Body of pancreas (tissue), 4 donors: ENCODE results near the gene UST. TPM values are rescaled to one million over a fixed set of nuclear protein-coding genes. Genes with fewer than 3 reads are reported as not detected.
"Not testable (repeated sequence)": the region's sequence is repeated elsewhere in the genome, so short reads cannot be mapped to it uniquely, and the experiment has no call there.

ENCODE experiments used
- ATAC-seq: fragments of 150-250 bp; one replicate; pipeline ENCODE4 v1.9.1; 2016
- DNase-seq, 4 donors: peaks; one replicate each; pipeline ENCODE4 v3.0.0-alpha.2; 2019
- H3K27ac ChIP-seq, 4 donors: fragments of 200-600 bp; sonication (generic); 1 replicate in 3 of 4; 2 replicates in 1 of 4; pipeline versions ENCODE4 v1.5.1 to v1.6.1; 2016 to 2019; ENCODE audit warnings: mild to moderate bottlenecking in 1 of 4, mixed read lengths in 1 of 4, moderate library complexity in 1 of 4
- H3K27me3 ChIP-seq, 2 donors: fragments of 200-600 bp; sonication (generic); one replicate each; pipeline ENCODE4 v1.6.0; 2016; ENCODE audit warnings: mild to moderate bottlenecking in 1 of 2
- H3K36me3 ChIP-seq, 2 donors: fragments of 200-600 bp; sonication (generic); replicated peaks in 1 of 2; 2 replicates each; pipeline ENCODE4 v1.5.1; 2016; ENCODE audit warnings: low read depth in 2 of 2; ENCODE audit not compliant: insufficient read depth in 1 of 2
- H3K4me1 ChIP-seq: fragments of 200-600 bp; sonication (generic); one replicate; pipeline ENCODE4 v1.6.0; 2016
- H3K4me3 ChIP-seq, 2 donors: fragments of 200-600 bp; sonication (generic); 1 replicate in 1 of 2; 2 replicates in 1 of 2; pipeline ENCODE4 v1.5.1; 2016 to 2019
- H3K9me3 ChIP-seq, 3 donors: fragments of 200-600 bp; sonication (generic); 1 replicate in 2 of 3; 2 replicates in 1 of 3; pipeline ENCODE4 v1.5.1; 2016
- POLR2A ChIP-seq, 3 donors: fragments of 450-650 bp; IDR thresholded peaks; one replicate each; pipeline ENCODE4 v1.6.1; 2016; ENCODE audit warnings: antibody characterized with exemption in 3 of 3, mild to moderate bottlenecking in 2 of 3
- WGBS, 2 donors: methylation state at CpG; one replicate each; pipeline ENCODE4 v1.1.5; 2017; 5-methylcytosine and 5-hydroxymethylcytosine counted together
- intact Hi-C: fragments of 100-400 bp; cut with DNase I; formaldehyde crosslinking; loops from one replicate; pipeline ENCODE4 v1.15.1; 2023
- total RNA-seq, 2 donors: library from RNA; depleted of rRNA; stranded (reverse); fragments of >200 nt; gene quantifications; one replicate each; pipeline ENCODE4 v1.1.0, GENCODE V29; 2016
- TF ChIP-seq, protein P1 (sequence below), 7 experiments: fragments of 450-650 bp in 4 of 7; fragments of 200-600 bp in 3 of 7; sonication (generic) in 3 of 7; IDR thresholded peaks; one replicate each; pipeline ENCODE4 v1.5.1; 2016 to 2019; ENCODE audit warnings: antibody characterized with exemption in 7 of 7

UST gene
- total RNA-seq, 2 donors from 2014 or later = 11.4 to 28.3 TPM

DNA sequence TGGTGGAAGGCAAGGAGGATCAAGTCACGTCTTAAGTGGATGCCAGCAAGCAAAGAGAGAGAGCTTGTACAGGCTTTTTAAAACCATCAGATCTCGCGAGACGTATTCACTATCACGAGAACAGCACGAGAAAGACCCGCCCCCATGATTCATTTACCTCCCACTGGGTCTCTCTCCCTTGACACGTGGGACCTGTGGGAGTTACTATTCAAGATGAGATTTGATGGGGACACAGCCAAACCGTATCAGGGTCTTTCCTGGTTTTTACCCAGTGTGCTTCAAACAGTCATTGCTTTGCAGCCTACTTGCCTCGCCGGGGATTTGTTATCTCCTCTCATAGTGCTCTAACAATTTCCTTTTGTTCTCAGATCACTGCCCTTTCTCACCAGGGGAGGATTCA is 108.2 kb downstream of the UST start:
- no peak for ATAC-seq
- intact Hi-C loops = no loop called here
- Histone ChIP-seq H3K9me3 (no peaks in the 10 kb centered on the region), H3K27me3 (no peaks in the 10 kb centered on the region), H3K36me3 (no peaks in the 10 kb centered on the region), H3K4me3 (no peak overlapping the region), H3K4me1 (peaks cover 53% of the 10 kb centered on the region), H3K27ac (no peak overlapping the region)
- no peak for DNase-seq
- TF ChIP-seq, protein P1, sequence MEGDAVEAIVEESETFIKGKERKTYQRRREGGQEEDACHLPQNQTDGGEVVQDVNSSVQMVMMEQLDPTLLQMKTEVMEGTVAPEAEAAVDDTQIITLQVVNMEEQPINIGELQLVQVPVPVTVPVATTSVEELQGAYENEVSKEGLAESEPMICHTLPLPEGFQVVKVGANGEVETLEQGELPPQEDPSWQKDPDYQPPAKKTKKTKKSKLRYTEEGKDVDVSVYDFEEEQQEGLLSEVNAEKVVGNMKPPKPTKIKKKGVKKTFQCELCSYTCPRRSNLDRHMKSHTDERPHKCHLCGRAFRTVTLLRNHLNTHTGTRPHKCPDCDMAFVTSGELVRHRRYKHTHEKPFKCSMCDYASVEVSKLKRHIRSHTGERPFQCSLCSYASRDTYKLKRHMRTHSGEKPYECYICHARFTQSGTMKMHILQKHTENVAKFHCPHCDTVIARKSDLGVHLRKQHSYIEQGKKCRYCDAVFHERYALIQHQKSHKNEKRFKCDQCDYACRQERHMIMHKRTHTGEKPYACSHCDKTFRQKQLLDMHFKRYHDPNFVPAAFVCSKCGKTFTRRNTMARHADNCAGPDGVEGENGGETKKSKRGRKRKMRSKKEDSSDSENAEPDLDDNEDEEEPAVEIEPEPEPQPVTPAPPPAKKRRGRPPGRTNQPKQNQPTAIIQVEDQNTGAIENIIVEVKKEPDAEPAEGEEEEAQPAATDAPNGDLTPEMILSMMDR (IDR thresholded peaks at IDR 0.05) = no peak
- TF ChIP-seq POLR2A (IDR thresholded peaks at IDR 0.05) = no peak
- 71 to 84% methylated on average over 11 of the region's 11 CpGs for WGBS, 2 donors

DNA sequence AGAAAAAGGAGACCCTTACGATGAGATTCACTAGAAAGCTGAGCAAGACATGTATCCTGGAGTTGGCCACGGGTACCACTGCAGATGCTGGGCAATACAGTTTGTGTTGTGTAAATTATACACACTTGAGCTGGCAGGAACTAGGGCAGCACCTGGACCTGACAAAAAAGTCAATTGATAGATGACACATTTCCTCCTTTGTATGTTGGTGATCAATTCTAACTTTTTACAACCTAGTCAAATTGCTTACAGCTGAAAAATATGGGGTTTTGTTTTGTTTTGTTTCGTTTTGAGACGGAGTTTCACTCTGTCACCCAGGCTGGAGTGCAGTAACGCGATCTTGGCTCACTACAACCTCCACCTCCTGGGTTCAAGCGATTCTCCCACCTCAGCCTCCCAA is 108.9 kb downstream of the UST start:
- intact Hi-C loops = no loop called here
- H3K9me3 ChIP-seq = no peaks in the 10 kb centered on the region
- peaks cover 51% of the 10 kb centered on the region for H3K4me1 ChIP-seq
- H3K4me3 ChIP-seq = no peak overlapping the region
- H3K27ac ChIP-seq = no peak overlapping the region
- WGBS, 2 donors = 90% methylated on average over 7 of the region's 7 CpGs
- TF ChIP-seq, protein P1 (IDR thresholded peaks at IDR 0.05) = no peak
- TF ChIP-seq POLR2A (IDR thresholded peaks at IDR 0.05) = no peak
- no peaks in the 10 kb centered on the region for H3K36me3 ChIP-seq
- ATAC-seq (no peak), DNase-seq (no peak)
- no peaks in the 10 kb centered on the region for H3K27me3 ChIP-seq

DNA sequence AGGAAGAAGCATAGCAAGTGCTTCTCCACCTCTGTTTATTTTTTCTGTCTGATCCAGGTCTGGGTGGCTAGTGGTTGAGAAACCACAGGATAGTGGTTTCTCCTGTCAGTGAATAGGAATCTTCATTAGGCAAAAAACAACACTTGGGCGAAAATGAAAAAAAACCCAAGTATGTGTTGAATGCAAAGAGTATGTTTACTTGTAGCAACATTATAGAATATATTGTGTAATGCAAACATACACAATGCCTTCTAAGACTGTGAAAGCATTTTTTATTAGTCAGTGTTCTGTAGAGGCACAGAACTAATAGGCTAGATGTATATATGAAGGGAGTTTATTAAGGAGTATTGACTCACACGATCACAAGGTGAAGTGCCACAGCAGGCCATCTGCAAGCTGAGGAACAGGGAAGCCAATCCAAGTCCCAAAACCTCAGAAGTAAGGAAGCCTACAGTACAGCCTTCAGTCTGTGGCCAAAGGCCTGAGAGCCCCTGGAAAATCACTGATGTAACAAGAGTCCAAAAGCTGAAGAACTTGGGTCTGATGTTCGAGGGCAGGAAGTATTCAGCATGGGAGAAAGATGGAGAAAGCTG is 111.1 kb downstream of the UST start:
- intact Hi-C loops = no loop called here
- no peaks in the 10 kb centered on the region for H3K9me3 ChIP-seq
- no peak overlapping the region for H3K27ac ChIP-seq
- DNase-seq = no peak
- WGBS, 2 donors = 78 to 83% methylated on average over 3 of the region's 3 CpGs
- no peaks in the 10 kb centered on the region for H3K36me3 ChIP-seq
- peaks cover 32% of the 10 kb centered on the region for H3K4me1 ChIP-seq
- ATAC-seq = no peak
- no peaks in the 10 kb centered on the region for H3K27me3 ChIP-seq
- TF ChIP-seq, protein P1 (IDR thresholded peaks at IDR 0.05) = no peak
- no peak for TF ChIP-seq POLR2A (IDR thresholded peaks at IDR 0.05)
- no peak overlapping the region for H3K4me3 ChIP-seq

DNA sequence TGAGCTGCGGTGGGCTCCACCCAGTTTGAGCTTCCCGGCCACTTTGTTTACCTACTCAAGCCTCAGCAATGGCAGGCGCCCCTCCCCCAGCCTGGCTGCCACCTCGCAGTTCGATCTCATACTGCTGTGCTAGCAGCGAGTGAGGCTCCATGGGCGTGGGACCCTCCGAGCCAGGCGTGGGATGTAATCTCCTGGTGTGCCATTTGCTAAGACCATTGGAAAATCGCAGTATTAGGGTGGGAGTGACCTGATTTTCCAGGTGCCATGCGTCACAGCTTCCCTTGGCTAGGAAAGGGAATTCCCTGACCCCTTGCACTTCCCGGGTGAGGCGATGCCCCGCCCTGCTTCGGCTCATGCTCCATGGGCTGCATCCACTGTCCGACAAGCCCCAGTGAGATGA is 117.3 kb downstream of the UST start:
- ATAC-seq, H3K27ac ChIP-seq, DNase-seq, H3K36me3 ChIP-seq, H3K4me1 ChIP-seq, H3K4me3 ChIP-seq, H3K27me3 ChIP-seq, intact Hi-C loops, H3K9me3 ChIP-seq: not testable (repeated sequence)
- WGBS, 2 donors = 77 to 100% methylated on average over 4 to 16 of the region's 16 CpGs

DNA sequence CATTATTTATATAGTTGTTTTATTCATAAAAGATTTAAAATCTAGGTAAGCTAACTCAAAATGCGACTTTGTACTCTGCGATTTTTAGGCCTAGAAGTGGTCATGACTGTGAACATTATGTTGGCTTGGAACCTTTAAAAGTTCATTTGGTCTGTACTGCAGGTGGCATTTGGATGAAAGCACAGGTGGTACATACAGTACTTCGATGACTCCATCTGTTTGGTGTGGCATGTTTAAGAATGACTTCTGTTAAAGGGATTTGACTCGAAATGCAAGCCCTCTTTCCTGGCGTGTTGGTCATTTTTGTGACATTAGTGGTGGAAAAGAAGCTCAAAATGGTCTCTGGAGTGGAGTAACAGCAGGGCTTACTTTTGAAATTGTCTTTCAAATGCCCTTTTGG is 118.1 kb downstream of the UST start:
- ATAC-seq (no peak), DNase-seq (no peak)
- TF ChIP-seq, protein P1 (IDR thresholded peaks at IDR 0.05) = no peak
- no peak for TF ChIP-seq POLR2A (IDR thresholded peaks at IDR 0.05)
- no peaks in the 10 kb centered on the region for H3K4me1 ChIP-seq
- H3K9me3 ChIP-seq = no peaks in the 10 kb centered on the region
- 72 to 83% methylated on average over 5 of the region's 5 CpGs for WGBS, 2 donors
- intact Hi-C loops = no loop called here
- no peaks in the 10 kb centered on the region for H3K27me3 ChIP-seq
- H3K36me3 ChIP-seq = no peaks in the 10 kb centered on the region
- no peak overlapping the region for H3K27ac ChIP-seq
- no peak overlapping the region for H3K4me3 ChIP-seq
